ENCODE results near the gene GOLGA8B.
"Not testable (repeated sequence)": the region's sequence is repeated elsewhere in the genome, so short reads cannot be mapped to it uniquely, and the experiment has no call there.

The GOLGA8B gene

GRCh38 chr15:34560814-34561213 is 22.6 kb downstream of the GOLGA8B start:
- DNase-seq (ENCODE audit: low read depth), result not testable (repeated sequence)

GRCh38 chr15:34559764-34560163 is 23.7 kb downstream of the GOLGA8B start:
- DNase-seq (ENCODE audit: low read depth), result not testable (repeated sequence)

GRCh38 chr15:34555162-34555561 is 28.3 kb downstream of the GOLGA8B start:
- not testable (repeated sequence) for DNase-seq (ENCODE audit: low read depth)

- not testable (repeated sequence) for DNase-seq (ENCODE audit: low read depth)
These were observed 28.7 kb downstream of the GOLGA8B start for GRCh38 chr15:34554716-34555115.

- DNase-seq (ENCODE audit: low read depth), result not testable (repeated sequence)
These were observed 29.3 kb downstream of the GOLGA8B start for GRCh38 chr15:34554126-34554525.

- DNase-seq (ENCODE audit: low read depth), result not testable (repeated sequence)
These were observed 33.3 kb downstream of the GOLGA8B start for GRCh38 chr15:34550129-34550528.

- not testable (repeated sequence) for DNase-seq (ENCODE audit: low read depth)
These were observed 34.1 kb downstream of the GOLGA8B start for GRCh38 chr15:34549381-34549809.

- not testable (repeated sequence) for DNase-seq (ENCODE audit: low read depth)
These were observed 39.4 kb downstream of the GOLGA8B start for GRCh38 chr15:34543860-34544649.

- not testable (repeated sequence) for DNase-seq (ENCODE audit: low read depth)
These were observed 47.6 kb downstream of the GOLGA8B start for GRCh38 chr15:34535857-34536256.

All from activated T-cell treated with anti-CD3 and anti-CD28 coated beads for 48 hours (primary cell).